NB4 (cell line): ENCODE results near the gene SGTA.

Experiments
- POLR2A ChIP-seq: IDR thresholded peaks from 2 replicates; pipeline ENCODE4 v1.6.1; 2011; ENCODE audit warnings: mild to moderate bottlenecking; ENCODE audit not compliant: insufficient read length; ENCODE audit errors: extremely low read depth
- TF ChIP-seq, protein P1 (sequence below): IDR thresholded peaks from one replicate; pipeline ENCODE4 v1.5.1; 2012; ENCODE audit warnings: low read depth, low read length

GRCh38 chr19:2726160-2726855 lies 56.8 kb downstream of the SGTA start:
- TF ChIP-seq, protein P1, sequence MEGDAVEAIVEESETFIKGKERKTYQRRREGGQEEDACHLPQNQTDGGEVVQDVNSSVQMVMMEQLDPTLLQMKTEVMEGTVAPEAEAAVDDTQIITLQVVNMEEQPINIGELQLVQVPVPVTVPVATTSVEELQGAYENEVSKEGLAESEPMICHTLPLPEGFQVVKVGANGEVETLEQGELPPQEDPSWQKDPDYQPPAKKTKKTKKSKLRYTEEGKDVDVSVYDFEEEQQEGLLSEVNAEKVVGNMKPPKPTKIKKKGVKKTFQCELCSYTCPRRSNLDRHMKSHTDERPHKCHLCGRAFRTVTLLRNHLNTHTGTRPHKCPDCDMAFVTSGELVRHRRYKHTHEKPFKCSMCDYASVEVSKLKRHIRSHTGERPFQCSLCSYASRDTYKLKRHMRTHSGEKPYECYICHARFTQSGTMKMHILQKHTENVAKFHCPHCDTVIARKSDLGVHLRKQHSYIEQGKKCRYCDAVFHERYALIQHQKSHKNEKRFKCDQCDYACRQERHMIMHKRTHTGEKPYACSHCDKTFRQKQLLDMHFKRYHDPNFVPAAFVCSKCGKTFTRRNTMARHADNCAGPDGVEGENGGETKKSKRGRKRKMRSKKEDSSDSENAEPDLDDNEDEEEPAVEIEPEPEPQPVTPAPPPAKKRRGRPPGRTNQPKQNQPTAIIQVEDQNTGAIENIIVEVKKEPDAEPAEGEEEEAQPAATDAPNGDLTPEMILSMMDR = no peak
- TF ChIP-seq POLR2A = no peak
